HCT116 (cell line): ENCODE results near the gene NFIA. TPM values are rescaled to one million over a fixed set of nuclear protein-coding genes. Genes with fewer than 3 reads are reported as not detected.

Experiments used
- ATAC-seq: fragments of 200-7000 bp; cut with Tn5 transposase; 2 replicates; pipeline ENCODE4 v1.9.1; 2020; ENCODE audit warnings: mild to moderate bottlenecking, moderate library complexity
- BruUV-seq: library from RNA; stranded (reverse); fragments of 400-500 nt; replicated peaks from 2 replicates; lab custom pipeline; 2021; lab: Mats Ljungman, UMichigan
- CTCF ChIA-PET: fragments of 300-600 bp; sonication (Branson Sonifier 250); formaldehyde crosslinking; loops from one replicate; lab custom pipeline; 2021; ENCODE audit warnings: antibody characterized with exemption; lab: Charles Lee
- POLR2A ChIA-PET: fragments of 300-600, 350-600 bp; sonication (Branson Sonifier 250); formaldehyde crosslinking; loops from one replicate; lab custom pipeline; 2021; ENCODE audit warnings: antibody characterized with exemption; lab: Charles Lee
- RAD21 ChIA-PET, 2 experiments: fragments of 300-600 bp; sonication (Branson Sonifier 250); formaldehyde crosslinking; loops; one replicate each; lab custom pipeline; 2023; ENCODE audit warnings: low total read pairs in 2 of 2; ENCODE audit not compliant: uncharacterized antibody in 2 of 2, unreplicated experiment in 2 of 2, low non-redundant PET in 1 of 2; lab: Charles Lee
- DNase-seq: peaks from one replicate; pipeline ENCODE4 v3.0.0-alpha.2; 2010; ENCODE audit warnings: low read depth, low spot score
- H2AFZ ChIP-seq: fragments of 200-600 bp; shearing (Covaris generic), sonication (generic); 2 replicates; pipeline ENCODE4 v1.6.1; 2017; ENCODE audit warnings: low read depth, mixed run types, mixed read lengths, antibody characterized with exemption, low read length; ENCODE audit not compliant: poor library complexity, severe bottlenecking
- H3K27ac ChIP-seq: 2 replicates; pipeline ENCODE4 v1.5.1; 2012; ENCODE audit warnings: low read depth, low read length
- H3K27me3 ChIP-seq: fragments of 200-600 bp; sonication (generic); 2 replicates; pipeline ENCODE4 v1.6.1; 2016; ENCODE audit warnings: mixed run types, low read length, mixed read lengths; ENCODE audit not compliant: insufficient read depth
- H3K36me3 ChIP-seq, 2 experiments: fragments of 200-500 bp in 1 of 2; fragments of 200-600 bp in 1 of 2; sonication (Bioruptor generic) in 1 of 2; sonication (generic) in 1 of 2; 2 replicates each; pipeline versions ENCODE4 v1.5.1 to v1.6.1; 2014 to 2016; ENCODE audit warnings: low read length in 2 of 2, inconsistent platforms in 1 of 2, mixed read lengths in 1 of 2, mixed run types in 1 of 2; ENCODE audit not compliant: insufficient read depth in 2 of 2, control insufficient read depth in 1 of 2
- H3K4me1 ChIP-seq, 2 experiments: fragments of 200-600 bp in 1 of 2; sonication (generic) in 1 of 2; 2 replicates each; pipeline versions ENCODE4 v1.5.1 to v1.6.1; 2012 to 2017; ENCODE audit warnings: low read length in 2 of 2, inconsistent platforms in 1 of 2, mild to moderate bottlenecking in 1 of 2, mixed read lengths in 1 of 2, mixed run types in 1 of 2, moderate library complexity in 1 of 2; ENCODE audit not compliant: insufficient read depth in 2 of 2, control insufficient read depth in 1 of 2
- H3K4me2 ChIP-seq: fragments of 200-600 bp; sonication (generic); 2 replicates; pipeline ENCODE4 v1.6.1; 2017; ENCODE audit warnings: mixed run types, low read length, mixed read lengths
- H3K4me3 ChIP-seq, 2 experiments: fragments of 200-600 bp in 1 of 2; sonication (generic) in 1 of 2; replicated peaks in 1 of 2; 2 replicates each; pipeline ENCODE4 v1.5.1; 2011 to 2016; ENCODE audit warnings: low read length in 2 of 2, control low read depth in 1 of 2, low read depth in 1 of 2, mild to moderate bottlenecking in 1 of 2, mixed read lengths in 1 of 2, mixed run types in 1 of 2
- H3K79me2 ChIP-seq: fragments of 200-600 bp; sonication (generic); 2 replicates; pipeline ENCODE4 v1.6.1; 2017; ENCODE audit warnings: mild to moderate bottlenecking, mixed run types, low read length, moderate library complexity, mixed read lengths; ENCODE audit not compliant: insufficient read depth
- H3K9ac ChIP-seq: fragments of 200-600 bp; sonication (generic); 2 replicates; pipeline ENCODE4 v1.6.1; 2016; ENCODE audit warnings: low read length, mixed read lengths
- H3K9me2 ChIP-seq: fragments of 200-600 bp; sonication (generic), shearing (Covaris generic); 2 replicates; pipeline ENCODE4 v1.6.1; 2017; ENCODE audit warnings: mixed run types, mild to moderate bottlenecking, moderate library complexity; ENCODE audit not compliant: insufficient read depth
- H3K9me3 ChIP-seq, 2 experiments: fragments of 200-500 bp in 1 of 2; fragments of 200-600 bp in 1 of 2; sonication (Bioruptor generic) in 1 of 2; sonication (generic) in 1 of 2; 2 replicates each; pipeline ENCODE4 v1.6.1; 2014 to 2017; ENCODE audit warnings: low read length in 2 of 2, mixed read lengths in 2 of 2, inconsistent platforms in 1 of 2, low read depth in 1 of 2, mild to moderate bottlenecking in 1 of 2, mixed run types in 1 of 2, moderate library complexity in 1 of 2; ENCODE audit not compliant: control insufficient read depth in 1 of 2, insufficient read depth in 1 of 2
- H4K20me1 ChIP-seq: fragments of 200-600 bp; sonication (generic), shearing (Covaris generic); 2 replicates; pipeline ENCODE4 v1.6.1; 2017; ENCODE audit warnings: mixed run types, mild to moderate bottlenecking, moderate library complexity; ENCODE audit not compliant: insufficient read depth
- ELF1 ChIP-seq: IDR thresholded peaks from 2 replicates; pipeline ENCODE4 v1.6.1; 2012; ENCODE audit warnings: low read depth, borderline replicate concordance
- EZH2phosphoT487 ChIP-seq: fragments of 200-600 bp; IDR thresholded peaks from 2 replicates; pipeline ENCODE4 v1.6.1; 2018; ENCODE audit warnings: antibody characterized with exemption, borderline replicate concordance
- FOSL1 ChIP-seq: IDR thresholded peaks from 2 replicates; pipeline ENCODE4 v1.6.1; 2012; ENCODE audit warnings: low read depth
- POLR2A ChIP-seq: IDR thresholded peaks from 2 replicates; pipeline ENCODE4 v1.7.0; 2011; ENCODE audit warnings: borderline replicate concordance; ENCODE audit not compliant: insufficient read depth, insufficient read length; ENCODE audit errors: extremely low read depth
- POLR2AphosphoS5 ChIP-seq: IDR thresholded peaks from 2 replicates; pipeline ENCODE4 v1.6.1; 2011; ENCODE audit warnings: mild to moderate bottlenecking, low read depth, low read length, moderate library complexity
- RAD21 ChIP-seq: IDR thresholded peaks from 2 replicates; pipeline ENCODE4 v1.6.1; 2012; ENCODE audit warnings: low read depth, mild to moderate bottlenecking
- YY1 ChIP-seq: IDR thresholded peaks from 2 replicates; pipeline ENCODE4 v1.6.1; 2011; ENCODE audit warnings: low read length, low read depth, moderate library complexity, mild to moderate bottlenecking; ENCODE audit not compliant: insufficient replicate concordance; ENCODE audit errors: extremely low read depth
- intact Hi-C: fragments of 100-400 bp; cut with micrococcal nuclease; formaldehyde crosslinking; loops from 2 replicates; pipeline ENCODE4 v1.10.0; 2022
- total RNA-seq: library from RNA; stranded (reverse); gene quantifications from one replicate; pipeline ENCODE4 v1.2.1, GENCODE V29; 2021; ENCODE audit not compliant: unreplicated experiment
- TF ChIP-seq, protein P1 (sequence below): IDR thresholded peaks from 2 replicates; pipeline ENCODE4 v1.6.1; 2012
- TF ChIP-seq, protein P2 (sequence below), 3 experiments: fragments of 200-600 bp in 1 of 3; sonication (generic) in 1 of 3; IDR thresholded peaks in 2 of 3; conservative IDR thresholded peaks in 1 of 3; 2 replicates each; pipeline ENCODE4 v1.5.1; 2012 to 2017; ENCODE audit warnings: low read depth in 2 of 3, low read length in 2 of 3, antibody characterized with exemption in 1 of 3, borderline replicate concordance in 1 of 3, control low read depth in 1 of 3, mild to moderate bottlenecking in 1 of 3, mixed read lengths in 1 of 3, mixed run types in 1 of 3, moderate library complexity in 1 of 3; ENCODE audit not compliant: insufficient read depth in 1 of 3

Gene NFIA
- total RNA-seq, 1 experiment from 2014 or later: 17.2 TPM

DNA sequence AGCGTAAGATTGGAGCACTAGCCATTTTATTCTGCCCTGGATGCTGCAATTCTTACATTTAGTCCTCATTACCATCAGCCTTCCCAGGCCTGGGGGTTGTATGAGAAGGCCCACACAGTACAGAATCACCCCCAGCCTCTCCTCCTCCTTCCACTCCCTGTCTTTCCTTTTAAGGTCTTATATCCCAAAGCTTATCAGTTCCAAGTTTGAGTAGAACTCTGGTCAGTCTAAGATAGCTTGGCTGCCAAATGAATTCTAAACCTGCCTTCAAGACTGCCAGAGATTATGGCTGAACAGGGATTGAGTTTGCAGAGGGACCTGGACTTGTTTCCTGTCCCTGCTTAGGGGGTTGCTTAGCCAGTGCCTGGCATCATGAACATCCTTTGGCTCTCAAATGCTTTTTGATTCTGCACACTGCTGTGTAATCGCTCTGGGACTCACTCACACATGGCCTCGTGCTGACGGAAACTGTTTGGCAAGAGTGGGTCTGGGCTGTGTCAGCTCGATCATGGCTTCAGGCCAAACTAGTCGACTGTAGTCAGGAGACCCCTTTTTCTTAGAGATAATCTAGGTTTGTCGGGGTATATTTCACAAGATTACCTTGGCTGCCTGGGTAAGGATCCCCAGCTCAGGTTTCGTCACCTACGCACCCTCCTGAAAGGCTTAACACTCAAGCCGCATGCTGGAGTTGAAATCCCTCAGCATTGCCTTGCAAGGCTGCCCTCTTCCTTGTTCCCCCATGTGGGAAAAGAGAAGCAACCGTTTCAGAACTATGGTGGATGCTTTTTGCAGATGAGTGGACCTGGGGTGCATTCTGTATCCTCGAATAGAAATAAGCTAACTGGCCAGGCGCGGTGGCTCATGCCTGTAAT lies 252.6 kb downstream of the NFIA start:
- Histone ChIP-seq H3K4me3 (no peak overlapping the region), H3K9me2 (no peaks in the 10 kb centered on the region), H3K9ac (no peak overlapping the region), H3K79me2 (no peaks in the 10 kb centered on the region), H2AFZ (no peak overlapping the region), H3K27ac (no peak overlapping the region), H3K9me3 (no peaks in the 10 kb centered on the region), H3K36me3 (no peaks in the 10 kb centered on the region), H4K20me1 (0 out of 2 replicates have a peak, but pooled peaks cover 5% of the 10 kb centered on the region), H3K4me2 (no peak overlapping the region), H3K27me3 (no peaks in the 10 kb centered on the region), H3K4me1 (peaks cover 12 to 21% of the 10 kb centered on the region in 2 experiments)
- POLR2A ChIA-PET: no interaction called here
- RAD21 ChIA-PET: no interaction called here
- no peak for TF ChIP-seq FOSL1
- TF ChIP-seq ELF1: no peak
- TF ChIP-seq, protein P1, sequence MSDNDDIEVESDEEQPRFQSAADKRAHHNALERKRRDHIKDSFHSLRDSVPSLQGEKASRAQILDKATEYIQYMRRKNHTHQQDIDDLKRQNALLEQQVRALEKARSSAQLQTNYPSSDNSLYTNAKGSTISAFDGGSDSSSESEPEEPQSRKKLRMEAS: no peak
- CTCF ChIA-PET: no interaction called here
- BruUV-seq: no TSS peak
- ATAC-seq: no peak
- DNase-seq: no peak
- intact Hi-C loops: loop anchor here (5.0 kb wide), 2 partner anchors 358 to 483 kb away; no protein-coding TSS in a partner anchor

DNA sequence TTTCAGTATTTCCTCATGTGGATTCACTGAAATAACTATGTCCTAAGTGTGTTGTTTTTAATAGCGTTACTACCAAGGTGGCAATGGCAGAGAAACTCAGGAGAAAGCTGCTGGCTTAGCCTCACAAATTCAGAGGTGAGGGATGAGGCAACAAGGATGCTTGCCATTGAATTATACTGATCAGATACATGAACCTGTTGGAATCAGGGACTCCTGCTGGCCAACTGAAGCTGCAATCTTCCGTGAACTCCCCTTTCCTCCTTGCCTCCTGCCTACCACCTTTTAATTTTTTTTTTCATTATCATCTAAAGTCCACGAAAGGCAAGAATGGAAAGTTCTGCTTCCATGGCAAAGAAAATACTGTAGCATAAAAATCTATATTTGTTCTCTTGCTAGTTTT lies 254.7 kb downstream of the NFIA start:
- no peak overlapping the region for H3K9ac ChIP-seq
- RAD21 ChIA-PET: no interaction called here
- no peak overlapping the region for H2AFZ ChIP-seq
- H3K4me1 ChIP-seq: peaks cover 12 to 21% of the 10 kb centered on the region in 2 experiments
- POLR2A ChIA-PET: interaction anchor here (0.7 kb wide), 1 partner anchor 37 kb away, joined by 3 read pairs; no protein-coding TSS in a partner anchor
- no peaks in the 10 kb centered on the region for H3K9me2 ChIP-seq
- CTCF ChIA-PET: interaction anchor here (0.6 to 1.3 kb wide), 3 partner anchors 14 to 294 kb away, joined by 3 read pairs; no protein-coding TSS in a partner anchor
- intact Hi-C loops: loop anchor here (5.0 kb wide), 1 partner anchor 360 kb away; no protein-coding TSS in a partner anchor
- no peak overlapping the region for H3K27ac ChIP-seq
- TF ChIP-seq YY1 (no peak), FOSL1 (no peak), POLR2A (no peak), EZH2phosphoT487 (no peak), RAD21 (0 out of 2 replicates have a peak, but pooled peaks have one; percentile 6), POLR2AphosphoS5 (no peak)
- TF ChIP-seq, protein P2, sequence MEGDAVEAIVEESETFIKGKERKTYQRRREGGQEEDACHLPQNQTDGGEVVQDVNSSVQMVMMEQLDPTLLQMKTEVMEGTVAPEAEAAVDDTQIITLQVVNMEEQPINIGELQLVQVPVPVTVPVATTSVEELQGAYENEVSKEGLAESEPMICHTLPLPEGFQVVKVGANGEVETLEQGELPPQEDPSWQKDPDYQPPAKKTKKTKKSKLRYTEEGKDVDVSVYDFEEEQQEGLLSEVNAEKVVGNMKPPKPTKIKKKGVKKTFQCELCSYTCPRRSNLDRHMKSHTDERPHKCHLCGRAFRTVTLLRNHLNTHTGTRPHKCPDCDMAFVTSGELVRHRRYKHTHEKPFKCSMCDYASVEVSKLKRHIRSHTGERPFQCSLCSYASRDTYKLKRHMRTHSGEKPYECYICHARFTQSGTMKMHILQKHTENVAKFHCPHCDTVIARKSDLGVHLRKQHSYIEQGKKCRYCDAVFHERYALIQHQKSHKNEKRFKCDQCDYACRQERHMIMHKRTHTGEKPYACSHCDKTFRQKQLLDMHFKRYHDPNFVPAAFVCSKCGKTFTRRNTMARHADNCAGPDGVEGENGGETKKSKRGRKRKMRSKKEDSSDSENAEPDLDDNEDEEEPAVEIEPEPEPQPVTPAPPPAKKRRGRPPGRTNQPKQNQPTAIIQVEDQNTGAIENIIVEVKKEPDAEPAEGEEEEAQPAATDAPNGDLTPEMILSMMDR (IDR thresholded peaks at IDR 0.05 in 2 of 3, conservative IDR thresholded peaks at IDR 0.05 in 1 of 3; ENCODE audit: borderline replicate concordance in 1 of 3, insufficient read depth in 1 of 3, low read depth in 2 of 3, low read length in 2 of 3): peak in 2 of 3 experiments; percentile 9 to 22; a peak in 2 of 6 replicates
- no peaks in the 10 kb centered on the region for H3K9me3 ChIP-seq
- H3K27me3 ChIP-seq: no peaks in the 10 kb centered on the region
- no peak overlapping the region for H3K4me3 ChIP-seq
- H3K36me3 ChIP-seq: no peaks in the 10 kb centered on the region
- BruUV-seq: no TSS peak
- H3K4me2 ChIP-seq: peak overlapping the region; percentile 73; the same call in 1 of the 2 replicates
- 0 out of 2 replicates have a peak, but pooled peaks cover 5% of the 10 kb centered on the region for H4K20me1 ChIP-seq
- DNase-seq: no peak
- no peaks in the 10 kb centered on the region for H3K79me2 ChIP-seq
- ATAC-seq: no peak
